Fibroblast of skin of left biceps (primary cell): Measurements from ENCODE around the gene XPO4.

Experiments used
- DNase-seq, 2 experiments: peaks; one replicate each; pipeline ENCODE4 v3.0.0-alpha.2; 2013; ENCODE audit warnings: low read depth in 2 of 2

The XPO4 gene

GRCh38 chr13:20828539-20829364 lies 73.8 kb downstream of the XPO4 start:
- peak in 1 of 2 experiments; percentile 29 for DNase-seq

- DNase-seq: peak; percentile 38 to 41
These were observed 75.5 kb downstream of the XPO4 start for GRCh38 chr13:20826843-20827560.

GRCh38 chr13:20826301-20826700 lies 76.2 kb downstream of the XPO4 start:
- no peak for DNase-seq

- DNase-seq: no peak
These were observed 77.1 kb downstream of the XPO4 start for GRCh38 chr13:20825477-20825875.

- DNase-seq: no peak
These were observed 77.6 kb downstream of the XPO4 start for GRCh38 chr13:20824762-20825476.

- DNase-seq: no peak
These were observed 79.5 kb downstream of the XPO4 start for GRCh38 chr13:20823071-20823470.

- no peak for DNase-seq
These were observed 80.1 kb downstream of the XPO4 start for GRCh38 chr13:20822406-20822805.

GRCh38 chr13:20819715-20820114 lies 82.8 kb downstream of the XPO4 start:
- DNase-seq: no peak

GRCh38 chr13:20815464-20815863 lies 87.1 kb downstream of the XPO4 start:
- DNase-seq: no peak

GRCh38 chr13:20814224-20814910 lies 88.2 kb downstream of the XPO4 start:
- DNase-seq: peak; percentile 88 to 89

- no peak for DNase-seq
These were observed 89.7 kb downstream of the XPO4 start for GRCh38 chr13:20812890-20813289.

- DNase-seq: no peak
These were observed 91.7 kb downstream of the XPO4 start for GRCh38 chr13:20810808-20811207.

- no peak for DNase-seq
These were observed 93.7 kb downstream of the XPO4 start for GRCh38 chr13:20808874-20809273.

- DNase-seq: no peak
These were observed 99.2 kb downstream of the XPO4 start for GRCh38 chr13:20803180-20803965.

GRCh38 chr13:20801707-20802106 lies 100.8 kb downstream of the XPO4 start:
- no peak for DNase-seq

- DNase-seq: no peak
These were observed 102.7 kb downstream of the XPO4 start for GRCh38 chr13:20799726-20800416.

GRCh38 chr13:20798027-20798426 lies 104.5 kb downstream of the XPO4 start:
- DNase-seq: no peak

- DNase-seq: no peak
These were observed 105.6 kb downstream of the XPO4 start for GRCh38 chr13:20796791-20797508.

- DNase-seq: no peak
These were observed 112.9 kb downstream of the XPO4 start for GRCh38 chr13:20789665-20790064.

- DNase-seq: no peak
These were observed 114.2 kb downstream of the XPO4 start for GRCh38 chr13:20788312-20788711.
